HFFc6 (cell line): ENCODE results near the gene EIF5A. TPM values are rescaled to one million over a fixed set of nuclear protein-coding genes. Genes with fewer than 3 reads are reported as not detected.

Source experiments
- DNase-seq: peaks from one replicate; pipeline ENCODE4 v3.0.0-alpha.2; 2018
- H3K27ac Mint-ChIP-seq: 2 replicates; pipeline ENCODE4 v1.8.0; 2020; ENCODE audit warnings: mild to moderate bottlenecking, mixed read lengths
- H3K27me3 Mint-ChIP-seq: 2 replicates; pipeline ENCODE4 v1.8.0; 2021; ENCODE audit warnings: mild to moderate bottlenecking, moderate library complexity, mixed read lengths; ENCODE audit not compliant: insufficient read depth
- H3K36me3 Mint-ChIP-seq: 2 replicates; pipeline ENCODE4 v1.8.0; 2021; ENCODE audit warnings: low read depth, mixed read lengths
- H3K4me1 Mint-ChIP-seq: 2 replicates; pipeline ENCODE4 v1.8.0; 2020; ENCODE audit warnings: low read depth, mixed read lengths
- H3K4me3 Mint-ChIP-seq: 2 replicates; pipeline ENCODE4 v1.8.0; 2020; ENCODE audit warnings: mild to moderate bottlenecking, moderate library complexity, mixed read lengths
- H3K9me3 Mint-ChIP-seq: 2 replicates; pipeline ENCODE4 v1.8.0; 2020; ENCODE audit warnings: mild to moderate bottlenecking, mixed read lengths
- CTCF ChIP-seq: fragments of 200-600 bp; sonication (generic); IDR thresholded peaks from 2 replicates; pipeline ENCODE4 v1.5.0; 2021; ENCODE audit warnings: antibody characterized with exemption, mild to moderate bottlenecking
- total RNA-seq, 6 experiments: library from RNA; stranded (reverse); fragmentation: NEBNext Ultra II Directional; extraction: Animal tissue kit (Norgen Biotek cat#: 25700); gene quantifications; 2 replicates in 1 of 6; 3 replicates in 5 of 6; pipeline ENCODE4 v1.2.3, GENCODE V29; 2021

The EIF5A gene
- total RNA-seq, 6 experiments from 2014 or later = 1,011 to 1,116 (median 1,072) TPM

- no peaks in the 10 kb centered on the region for H3K9me3 Mint-ChIP-seq
- H3K27me3 Mint-ChIP-seq = peaks cover 41% of the 10 kb centered on the region
- no peaks in the 10 kb centered on the region; the same call in 1 of the 2 replicates for H3K4me1 Mint-ChIP-seq
- no peak overlapping the region for H3K4me3 Mint-ChIP-seq
- no peak overlapping the region for H3K27ac Mint-ChIP-seq
- H3K36me3 Mint-ChIP-seq = no peaks in the 10 kb centered on the region
- DNase-seq = no peak
- no peak for TF ChIP-seq CTCF
Measured at GRCh38 chr17:7283471-7284216, 23.8 kb upstream of the EIF5A start.

- H3K4me1 Mint-ChIP-seq = no peaks in the 10 kb centered on the region; the same call in 1 of the 2 replicates
- H3K9me3 Mint-ChIP-seq = no peaks in the 10 kb centered on the region
- TF ChIP-seq CTCF = no peak
- no peak for DNase-seq
- no peak overlapping the region for H3K27ac Mint-ChIP-seq
- no peak overlapping the region for H3K4me3 Mint-ChIP-seq
- H3K27me3 Mint-ChIP-seq = peaks cover 47% of the 10 kb centered on the region
- H3K36me3 Mint-ChIP-seq = no peaks in the 10 kb centered on the region
Measured at GRCh38 chr17:7284911-7285310, 22.5 kb upstream of the EIF5A start.

- Mint-ChIP-seq H3K9me3 (no peaks in the 10 kb centered on the region), H3K27me3 (peaks cover 54% of the 10 kb centered on the region), H3K27ac (no peak overlapping the region), H3K4me3 (no peak overlapping the region), H3K36me3 (no peaks in the 10 kb centered on the region), H3K4me1 (no peaks in the 10 kb centered on the region; the same call in 1 of the 2 replicates)
- DNase-seq = no peak
- TF ChIP-seq CTCF = no peak
Measured at GRCh38 chr17:7285679-7286078, 21.7 kb upstream of the EIF5A start.

- Mint-ChIP-seq H3K27me3 (peaks cover 72% of the 10 kb centered on the region), H3K4me1 (no peaks in the 10 kb centered on the region), H3K36me3 (no peaks in the 10 kb centered on the region), H3K27ac (no peak overlapping the region), H3K9me3 (no peaks in the 10 kb centered on the region), H3K4me3 (no peak overlapping the region)
- no peak for TF ChIP-seq CTCF
- no peak for DNase-seq
Measured at GRCh38 chr17:7289256-7290032, 18.0 kb upstream of the EIF5A start.

- no peaks in the 10 kb centered on the region for H3K36me3 Mint-ChIP-seq
- no peaks in the 10 kb centered on the region for H3K4me1 Mint-ChIP-seq
- no peaks in the 10 kb centered on the region for H3K9me3 Mint-ChIP-seq
- no peak for DNase-seq
- peaks cover 68% of the 10 kb centered on the region for H3K27me3 Mint-ChIP-seq
- no peak for TF ChIP-seq CTCF
- no peak overlapping the region for H3K27ac Mint-ChIP-seq
- H3K4me3 Mint-ChIP-seq = no peak overlapping the region
Measured at GRCh38 chr17:7290166-7290565, 17.3 kb upstream of the EIF5A start.
